GM19240 (cell line): ENCODE measurements around the gene WRAP73.
"Not testable (repeated sequence)": the region's sequence is repeated elsewhere in the genome, so short reads cannot be mapped to it uniquely, and the experiment has no call there.

Experiments
- DNase-seq: peaks from one replicate; pipeline ENCODE4 v3.0.0; 2011; ENCODE audit warnings: low spot score; ENCODE audit not compliant: insufficient read length

Gene WRAP73

GRCh38 chr1:3599286-3599811, 50.6 kb downstream of the WRAP73 start:
- no peak for DNase-seq

- DNase-seq = no peak
Observed at GRCh38 chr1:3598522-3599285, 51.2 kb downstream of the WRAP73 start.

- DNase-seq = no peak
Observed at GRCh38 chr1:3598051-3598491, 51.8 kb downstream of the WRAP73 start.

- no peak for DNase-seq
Observed at GRCh38 chr1:3597599-3597964, 52.3 kb downstream of the WRAP73 start.

GRCh38 chr1:3596663-3597598, 53.0 kb downstream of the WRAP73 start:
- DNase-seq = no peak

- DNase-seq = no peak
Observed at GRCh38 chr1:3595949-3596348, 54.0 kb downstream of the WRAP73 start.

- DNase-seq = no peak
Observed at GRCh38 chr1:3594706-3595377, 55.1 kb downstream of the WRAP73 start.

GRCh38 chr1:3593745-3594144, 56.2 kb downstream of the WRAP73 start:
- no peak for DNase-seq

- DNase-seq = no peak
Observed at GRCh38 chr1:3593334-3593733, 56.6 kb downstream of the WRAP73 start.

GRCh38 chr1:3590951-3591865, 58.7 kb downstream of the WRAP73 start:
- DNase-seq = no peak

- DNase-seq = no peak
Observed at GRCh38 chr1:3590139-3590763, 59.7 kb downstream of the WRAP73 start.

- DNase-seq = no peak
Observed at GRCh38 chr1:3588395-3588794, 61.5 kb downstream of the WRAP73 start.

- no peak for DNase-seq
Observed at GRCh38 chr1:3586986-3587759, 62.7 kb downstream of the WRAP73 start.

GRCh38 chr1:3585940-3586568, 63.8 kb downstream of the WRAP73 start:
- DNase-seq = no peak

GRCh38 chr1:3585353-3585868, 64.5 kb downstream of the WRAP73 start:
- not testable (repeated sequence) for DNase-seq

- no peak for DNase-seq
Observed at GRCh38 chr1:3584915-3585314, 65.0 kb downstream of the WRAP73 start.

GRCh38 chr1:3583751-3584150, 66.2 kb downstream of the WRAP73 start:
- not testable (repeated sequence) for DNase-seq

GRCh38 chr1:3581296-3582036, 68.4 kb downstream of the WRAP73 start:
- DNase-seq = no peak
